Stimulated activated naive CD4-positive, alpha-beta T cell (primary cell): Measurements from ENCODE around the gene FRMD4A.

ENCODE experiments used
- DNase-seq, 6 experiments: peaks; one replicate each; lab custom pipeline; 2025; lab: John Stamatoyannopoulos, UW

FRMD4A gene

DNA sequence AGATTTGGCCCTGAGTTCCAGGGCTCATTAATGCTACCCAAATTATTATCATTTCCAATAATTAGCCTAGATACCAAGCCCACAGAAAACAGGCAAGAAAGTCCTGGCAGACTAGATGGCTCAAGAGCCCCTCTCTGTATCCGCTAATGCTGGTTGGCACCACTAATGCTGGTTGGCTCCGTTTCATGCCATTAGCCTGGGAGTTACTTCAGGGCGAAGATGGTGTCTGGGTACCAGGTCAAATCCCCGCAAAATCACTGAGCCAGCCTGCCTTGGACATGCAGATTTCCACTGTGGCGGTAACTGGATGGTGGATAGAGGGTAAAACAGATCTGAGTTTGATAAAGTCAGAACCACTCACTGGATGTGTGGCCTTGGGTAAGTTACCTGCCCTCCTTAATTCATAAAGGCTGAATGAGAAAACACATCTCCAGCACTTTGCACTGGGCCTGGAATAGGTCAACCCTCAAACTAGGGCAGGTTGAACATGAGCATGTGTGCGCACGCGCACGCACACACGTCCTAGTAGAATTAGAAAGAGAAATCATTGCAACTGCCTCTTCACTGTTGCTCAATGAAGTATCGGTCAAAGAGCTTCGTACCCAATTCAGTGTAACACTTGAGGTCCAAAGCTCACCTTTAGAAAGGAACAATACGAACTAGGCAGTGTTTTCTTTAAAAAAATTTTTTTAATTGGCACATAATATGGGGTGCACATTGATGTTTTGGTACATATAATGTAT, 652.5 kb downstream of the FRMD4A start:
- DNase-seq, result no peak

DNA sequence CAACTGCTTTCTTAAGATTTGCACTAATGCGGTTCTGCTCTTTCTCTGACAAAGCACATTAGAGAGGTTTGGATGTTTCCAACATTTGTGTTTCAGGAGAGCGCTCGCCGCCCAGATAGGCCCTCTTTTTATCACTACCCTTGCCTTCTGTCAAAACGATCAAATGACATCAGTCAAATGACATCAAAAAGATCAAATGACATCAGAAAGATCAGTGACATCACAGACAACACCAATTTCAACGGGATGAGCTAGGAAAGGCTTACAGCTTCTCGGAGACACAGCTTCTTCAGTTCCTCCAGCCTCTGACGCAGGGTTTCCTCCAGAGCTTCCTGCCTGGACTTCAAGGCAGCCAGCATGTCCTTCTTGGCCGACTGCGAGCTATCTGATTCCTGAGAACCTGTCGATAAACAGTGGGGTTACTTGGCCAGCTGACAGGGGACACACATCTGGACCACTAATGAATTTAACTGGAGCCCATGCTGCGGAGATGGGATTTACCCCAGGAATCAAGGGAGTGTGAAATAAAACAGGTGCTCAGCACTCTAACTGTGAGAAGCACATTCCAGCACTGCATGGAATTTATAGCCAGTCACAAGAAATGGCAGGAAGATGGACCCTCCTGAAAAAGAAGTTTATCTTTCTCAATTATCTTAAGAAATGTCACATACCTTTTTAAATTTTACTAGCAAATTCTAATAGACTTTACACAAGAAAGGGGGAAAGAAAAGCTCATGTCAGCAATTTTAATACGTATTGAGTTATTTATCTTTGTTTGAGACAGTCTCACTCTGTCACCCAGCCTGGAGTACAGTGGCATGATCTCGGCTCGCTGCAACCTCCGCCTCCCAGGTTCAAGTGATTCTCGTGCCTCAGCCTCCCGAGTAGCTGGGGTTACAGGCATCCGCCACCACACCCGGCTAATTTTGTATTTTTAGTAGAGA, 655.8 kb downstream of the FRMD4A start:
- DNase-seq, result no peak

- DNase-seq, result no peak
Observed at GRCh38 chr10:13673156-13673555, 657.6 kb downstream of the FRMD4A start.

DNA sequence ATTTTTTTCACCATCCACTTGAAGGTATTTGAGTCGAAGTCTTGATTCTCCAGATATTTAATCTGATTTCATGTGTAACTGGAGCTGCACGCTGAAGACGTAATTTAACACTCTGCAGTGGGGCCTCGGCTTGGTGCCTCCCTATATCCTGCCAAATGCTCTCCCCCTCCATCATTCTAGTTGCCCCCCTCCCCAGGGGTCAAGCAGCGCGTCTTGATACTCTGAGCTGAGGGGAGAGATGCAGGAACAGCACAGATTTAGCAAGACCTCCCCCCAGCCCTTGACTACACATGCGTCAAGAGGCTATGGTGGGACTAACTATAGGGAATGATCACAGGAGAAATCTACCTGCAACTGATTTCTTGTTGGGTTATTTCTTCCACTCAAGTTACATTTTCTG, 658.2 kb downstream of the FRMD4A start:
- no peak for DNase-seq

GRCh38 chr10:13671904-13672303, 658.8 kb downstream of the FRMD4A start:
- DNase-seq, result no peak

DNA sequence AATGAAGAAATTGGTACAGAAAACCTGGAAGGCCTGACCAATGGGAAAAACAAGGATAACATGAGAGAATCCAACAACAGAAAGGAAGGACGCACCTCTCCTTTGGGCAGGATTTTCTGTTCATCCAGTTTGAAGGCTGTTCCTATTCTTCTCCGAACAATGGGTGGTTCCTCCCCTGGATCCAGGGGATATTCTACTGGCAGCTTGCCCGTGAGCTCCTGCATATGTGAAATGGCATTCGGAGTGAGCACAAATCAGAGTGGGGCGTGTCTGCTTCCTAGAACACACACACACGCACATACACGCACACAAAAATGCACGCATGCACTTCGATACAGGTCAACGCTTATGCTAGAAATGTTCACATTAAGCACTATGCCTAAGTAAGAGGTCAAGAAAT, 660.4 kb downstream of the FRMD4A start:
- DNase-seq, result no peak

GRCh38 chr10:13669901-13670300, 660.8 kb downstream of the FRMD4A start:
- no peak for DNase-seq

DNA sequence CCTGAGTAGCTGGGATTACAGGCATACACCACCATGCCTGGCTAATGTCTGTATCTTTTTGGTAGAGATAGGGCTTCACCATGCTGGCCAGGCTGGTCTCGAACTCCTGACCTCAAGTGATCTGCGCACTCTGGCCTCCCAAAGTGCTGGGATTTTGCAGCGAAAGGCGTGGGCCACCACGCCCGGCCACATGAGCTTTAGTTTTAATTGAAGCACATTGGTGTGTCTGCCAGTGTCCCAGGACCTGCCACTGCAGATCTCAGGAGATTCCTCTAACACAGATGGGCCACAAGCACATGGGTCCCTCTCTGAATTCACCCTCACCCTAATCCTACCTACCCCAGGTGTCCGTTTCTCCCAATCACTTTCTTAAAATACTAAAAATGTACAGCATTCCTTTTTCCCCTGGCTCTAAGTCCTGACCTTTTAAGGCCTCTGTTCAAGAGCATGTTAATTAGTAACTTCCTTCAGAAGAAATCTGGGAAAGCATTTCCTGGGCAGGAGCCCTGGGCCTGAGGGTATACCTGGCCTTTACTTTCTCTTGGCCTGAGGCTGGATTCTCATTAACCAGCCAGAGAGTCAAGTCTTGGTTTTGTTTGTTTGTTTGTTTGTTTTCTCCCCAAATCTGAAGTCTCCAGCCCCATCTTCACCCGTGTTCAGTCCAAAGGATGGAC, 661.4 kb downstream of the FRMD4A start:
- DNase-seq, result no peak

DNA sequence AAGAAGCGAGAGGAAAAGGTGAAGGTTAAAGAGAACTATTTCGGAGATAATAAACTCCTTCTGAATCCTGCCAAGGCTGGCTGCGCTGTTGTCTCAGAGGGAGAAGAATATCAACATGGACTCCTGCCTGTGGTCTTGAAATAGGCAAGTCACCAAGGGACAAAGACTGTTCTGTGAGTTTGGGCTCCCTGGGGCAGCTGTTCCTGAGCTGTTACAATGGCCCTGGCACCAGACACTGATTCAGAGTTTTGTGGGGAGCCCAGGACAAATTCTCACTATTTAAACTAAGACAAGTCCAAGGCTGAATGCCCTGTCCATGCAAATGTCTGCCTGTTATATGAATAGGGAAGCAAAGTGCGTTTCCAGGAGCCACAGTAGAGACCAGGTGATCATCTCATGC, 662.6 kb downstream of the FRMD4A start:
- no peak for DNase-seq

- no peak for DNase-seq
Observed at GRCh38 chr10:13665516-13666262, 665.0 kb downstream of the FRMD4A start.

GRCh38 chr10:13661256-13661655, 669.5 kb downstream of the FRMD4A start:
- no peak for DNase-seq

DNA sequence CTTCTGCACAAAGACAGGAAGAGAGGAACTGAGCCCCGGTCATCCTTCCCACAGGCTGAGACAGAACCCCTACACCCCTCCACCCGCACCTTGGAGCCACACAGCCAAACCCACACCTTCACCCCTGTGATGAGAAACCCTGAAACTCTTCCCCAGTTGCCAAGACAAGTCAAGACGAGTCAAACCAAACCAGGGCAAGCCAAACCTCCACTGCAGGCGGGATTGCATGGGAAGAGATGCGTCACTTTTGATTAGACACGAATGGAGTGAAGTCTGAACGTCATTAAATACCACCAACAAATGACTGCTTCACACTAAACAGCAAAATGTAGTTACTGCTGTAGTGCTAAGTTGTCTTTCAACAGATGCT, 670.2 kb downstream of the FRMD4A start:
- no peak for DNase-seq

GRCh38 chr10:13659887-13660550, 670.7 kb downstream of the FRMD4A start:
- DNase-seq, result peak; percentile 15 to 70 (median 56)

GRCh38 chr10:13658871-13659685, 671.6 kb downstream of the FRMD4A start:
- no peak for DNase-seq

- DNase-seq, result no peak
Observed at GRCh38 chr10:13658264-13658663, 672.5 kb downstream of the FRMD4A start.

DNA sequence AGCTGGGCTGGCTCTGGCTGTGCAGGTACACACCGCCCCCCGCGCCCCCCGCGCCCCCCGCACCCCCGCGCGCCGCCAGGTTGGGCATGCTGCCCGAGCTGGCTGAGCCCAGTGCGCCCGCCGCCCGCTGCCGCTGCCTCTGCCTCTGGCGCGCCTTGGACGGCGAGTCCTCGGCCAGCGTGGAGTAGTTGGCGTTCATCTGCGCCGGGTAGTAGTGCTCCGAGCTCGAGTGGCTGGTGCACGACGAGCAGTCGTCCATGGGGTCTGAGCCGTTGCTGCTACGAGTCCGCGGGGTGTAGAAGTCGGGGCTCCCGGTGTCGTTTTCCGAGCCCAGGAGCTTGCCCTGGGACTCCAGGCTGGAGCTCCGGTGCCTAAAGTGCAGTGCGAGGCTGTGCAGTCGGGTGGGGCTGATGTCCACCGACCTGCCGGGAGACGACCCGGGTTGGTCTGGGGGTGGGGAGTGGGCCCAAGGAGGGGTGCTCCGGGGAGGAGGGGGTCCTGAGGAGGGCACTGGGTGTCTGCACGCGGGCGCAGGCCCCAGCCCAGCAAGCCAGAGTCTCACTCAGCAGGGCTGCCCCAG, 673.5 kb downstream of the FRMD4A start:
- no peak for DNase-seq

GRCh38 chr10:13656337-13657100, 674.2 kb downstream of the FRMD4A start:
- DNase-seq, result no peak

GRCh38 chr10:13654846-13655245, 675.9 kb downstream of the FRMD4A start:
- no peak for DNase-seq

GRCh38 chr10:13654118-13654830, 676.5 kb downstream of the FRMD4A start:
- DNase-seq, result no peak
